ENCODE results near the gene TNIK.

The TNIK gene

DNA sequence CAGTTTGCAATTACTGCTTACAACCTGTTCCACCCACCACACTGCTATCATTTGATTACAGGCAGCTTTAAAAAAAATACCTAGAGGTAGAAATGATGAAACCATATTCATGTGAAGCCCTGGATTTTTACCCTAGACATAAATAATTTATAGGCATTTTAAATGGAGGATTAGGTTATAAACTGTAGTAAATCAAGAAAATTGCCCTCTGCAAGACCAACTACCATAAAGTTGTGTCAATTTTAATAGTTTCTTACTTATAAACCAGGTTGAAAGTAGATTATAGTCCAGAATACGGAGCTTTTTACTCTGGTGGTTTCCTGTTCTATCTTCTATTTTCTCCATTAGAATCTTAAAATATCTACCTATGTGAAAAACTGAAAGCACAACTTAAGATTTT is 13.9 kb downstream of the TNIK start:
- TF ChIP-seq, protein P1, sequence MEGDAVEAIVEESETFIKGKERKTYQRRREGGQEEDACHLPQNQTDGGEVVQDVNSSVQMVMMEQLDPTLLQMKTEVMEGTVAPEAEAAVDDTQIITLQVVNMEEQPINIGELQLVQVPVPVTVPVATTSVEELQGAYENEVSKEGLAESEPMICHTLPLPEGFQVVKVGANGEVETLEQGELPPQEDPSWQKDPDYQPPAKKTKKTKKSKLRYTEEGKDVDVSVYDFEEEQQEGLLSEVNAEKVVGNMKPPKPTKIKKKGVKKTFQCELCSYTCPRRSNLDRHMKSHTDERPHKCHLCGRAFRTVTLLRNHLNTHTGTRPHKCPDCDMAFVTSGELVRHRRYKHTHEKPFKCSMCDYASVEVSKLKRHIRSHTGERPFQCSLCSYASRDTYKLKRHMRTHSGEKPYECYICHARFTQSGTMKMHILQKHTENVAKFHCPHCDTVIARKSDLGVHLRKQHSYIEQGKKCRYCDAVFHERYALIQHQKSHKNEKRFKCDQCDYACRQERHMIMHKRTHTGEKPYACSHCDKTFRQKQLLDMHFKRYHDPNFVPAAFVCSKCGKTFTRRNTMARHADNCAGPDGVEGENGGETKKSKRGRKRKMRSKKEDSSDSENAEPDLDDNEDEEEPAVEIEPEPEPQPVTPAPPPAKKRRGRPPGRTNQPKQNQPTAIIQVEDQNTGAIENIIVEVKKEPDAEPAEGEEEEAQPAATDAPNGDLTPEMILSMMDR (IDR thresholded peaks at IDR 0.05; ENCODE audit: low read depth, low read length) = no peak

GRCh38 chr3:171445620-171446204 is 14.5 kb downstream of the TNIK start:
- TF ChIP-seq, protein P1 (IDR thresholded peaks at IDR 0.05; ENCODE audit: low read depth, low read length) = no peak
- no peak for DNase-seq (ENCODE audit: extremely low read depth, low read depth)

More for the DNA sequence above, 13.9 kb downstream of the TNIK start:
- no peak for DNase-seq (ENCODE audit: extremely low read depth, low read depth)

GRCh38 chr3:171444001-171444690 is 16.1 kb downstream of the TNIK start:
- TF ChIP-seq, protein P1 (IDR thresholded peaks at IDR 0.05; ENCODE audit: low read depth, low read length) = no peak
- no peak for DNase-seq (ENCODE audit: extremely low read depth, low read depth)

GRCh38 chr3:171443211-171443957 is 16.8 kb downstream of the TNIK start:
- DNase-seq (ENCODE audit: extremely low read depth, low read depth) = no peak
- TF ChIP-seq, protein P1 (IDR thresholded peaks at IDR 0.05; ENCODE audit: low read depth, low read length) = no peak

- no peak for DNase-seq (ENCODE audit: extremely low read depth, low read depth)
- TF ChIP-seq, protein P1 (IDR thresholded peaks at IDR 0.05; ENCODE audit: low read depth, low read length) = no peak
Observed at GRCh38 chr3:171442184-171442583, 18.0 kb downstream of the TNIK start.

DNA sequence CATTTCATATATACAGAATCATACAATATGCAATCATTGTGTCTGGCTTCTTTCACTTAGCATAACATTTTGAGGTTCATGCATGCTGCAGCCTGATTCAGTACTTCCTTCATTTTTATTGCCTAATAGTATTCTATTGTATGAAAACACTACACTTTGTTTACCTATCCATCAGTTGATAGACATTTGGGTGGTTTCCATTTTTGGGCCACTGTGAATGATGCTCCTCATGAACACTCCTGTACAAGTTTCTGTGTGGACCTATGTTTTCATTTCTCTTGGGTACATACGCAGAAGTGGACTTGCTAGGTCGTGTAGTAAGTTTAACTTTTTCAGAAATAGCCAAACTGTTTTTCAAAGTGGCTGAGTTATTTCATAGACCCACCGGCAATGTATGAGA is 18.8 kb downstream of the TNIK start:
- no peak for DNase-seq (ENCODE audit: extremely low read depth, low read depth)
- TF ChIP-seq, protein P1 (IDR thresholded peaks at IDR 0.05; ENCODE audit: low read depth, low read length) = no peak

DNA sequence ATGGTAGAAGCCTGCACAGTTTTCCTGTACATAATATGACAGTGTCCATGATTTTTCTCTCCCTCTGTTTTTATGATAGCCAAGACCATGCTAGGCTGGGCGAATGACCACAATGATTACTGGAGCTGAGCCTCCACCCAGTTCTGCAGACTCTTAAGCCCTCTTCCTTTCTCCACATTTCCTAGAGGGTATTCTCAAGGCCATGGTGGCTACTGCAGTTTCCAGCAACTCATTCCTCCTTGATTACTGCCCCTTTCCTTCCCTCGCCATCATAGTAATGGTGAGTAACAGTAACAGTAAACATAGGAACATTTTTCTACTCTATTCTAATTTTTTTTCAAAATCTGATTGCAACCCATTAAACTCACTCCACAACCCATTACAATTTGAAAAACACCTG is 20.2 kb downstream of the TNIK start:
- no peak for DNase-seq (ENCODE audit: extremely low read depth, low read depth)

More for the DNA sequence above, 20.2 kb downstream of the TNIK start:
- TF ChIP-seq, protein P1 (IDR thresholded peaks at IDR 0.05; ENCODE audit: low read depth, low read length) = no peak

All from AG09319 (cell line).